HL-60 (cell line): ENCODE measurements around the gene MAP1LC3A.

ENCODE experiments used
- DNase-seq, 2 experiments: peaks; one replicate each; pipeline ENCODE4 v3.0.0-alpha.2; 2010 to 2020; ENCODE audit warnings: low read depth in 1 of 2, low spot score in 1 of 2
- H3K27ac ChIP-seq: fragments of 250-450 bp; sonication (Bioruptor Pico); replicated peaks from 2 replicates; pipeline ENCODE4 v1.5.1; 2020; ENCODE audit warnings: mild to moderate bottlenecking, moderate library complexity
- H3K27me3 ChIP-seq: fragments of 250-450 bp; sonication (Bioruptor Pico); 2 replicates; pipeline ENCODE4 v1.5.1; 2021; ENCODE audit warnings: mild to moderate bottlenecking, moderate library complexity; ENCODE audit not compliant: insufficient read depth, poor library complexity, severe bottlenecking
- H3K4me3 ChIP-seq: replicated peaks from 2 replicates; pipeline ENCODE4 v1.5.1; 2011; ENCODE audit warnings: mild to moderate bottlenecking, control low read depth, low read length; ENCODE audit not compliant: insufficient read depth
- CTCF ChIP-seq: IDR thresholded peaks from one replicate; pipeline ENCODE4 v1.5.1; 2011; ENCODE audit warnings: low read length, control low read depth, inconsistent platforms; ENCODE audit not compliant: insufficient read depth
- GABPA ChIP-seq: IDR thresholded peaks from 2 replicates; pipeline ENCODE4 v1.6.1; 2012; ENCODE audit warnings: low read depth
- POLR2AphosphoS5 ChIP-seq: IDR thresholded peaks from 2 replicates; pipeline ENCODE4 v1.6.1; 2012; ENCODE audit warnings: low read depth
- REST ChIP-seq: IDR thresholded peaks from 2 replicates; pipeline ENCODE4 v1.6.1; 2012; ENCODE audit warnings: low read depth; ENCODE audit not compliant: insufficient replicate concordance
- SPI1 ChIP-seq: IDR thresholded peaks from 2 replicates; pipeline ENCODE4 v1.6.1; 2012; ENCODE audit warnings: low read depth, mild to moderate bottlenecking, borderline replicate concordance

MAP1LC3A gene

GRCh38 chr20:34574426-34574825 lies 15.9 kb downstream of the MAP1LC3A start:
- no peak for DNase-seq
- TF ChIP-seq REST (no peak), POLR2AphosphoS5 (no peak), GABPA (no peak), SPI1 (no peak), CTCF (no peak)

GRCh38 chr20:34574861-34575260 lies 16.3 kb downstream of the MAP1LC3A start:
- TF ChIP-seq REST = no peak
- no peak for TF ChIP-seq SPI1
- no peak for TF ChIP-seq GABPA
- TF ChIP-seq POLR2AphosphoS5 = no peak
- no peak for TF ChIP-seq CTCF

More at GRCh38 chr20:34574426-34574825, 15.9 kb downstream of the MAP1LC3A start:
- Histone ChIP-seq H3K4me3 (no peak overlapping the region), H3K27ac (no peak overlapping the region), H3K27me3 (no peaks in the 10 kb centered on the region)

GRCh38 chr20:34575271-34575670 lies 16.8 kb downstream of the MAP1LC3A start:
- Histone ChIP-seq H3K4me3 (no peak overlapping the region), H3K27me3 (no peaks in the 10 kb centered on the region), H3K27ac (no peak overlapping the region)
- TF ChIP-seq SPI1 (no peak), CTCF (no peak), POLR2AphosphoS5 (no peak), REST (no peak), GABPA (no peak)
- DNase-seq = no peak

More at GRCh38 chr20:34574861-34575260, 16.3 kb downstream of the MAP1LC3A start:
- Histone ChIP-seq H3K4me3 (no peak overlapping the region), H3K27ac (no peak overlapping the region), H3K27me3 (no peaks in the 10 kb centered on the region)
- no peak for DNase-seq
